Loucy (cell line): Measurements from ENCODE around the gene ANKLE2.

Experiments
- H2AFZ ChIP-seq: fragments of 200-600 bp; sonication (generic); 2 replicates; pipeline ENCODE4 v1.6.0; 2016; ENCODE audit warnings: antibody characterized with exemption, mild to moderate bottlenecking, low read length, moderate library complexity
- H3F3A ChIP-seq: fragments of 200-600 bp; 2 replicates; pipeline ENCODE4 v1.6.0; 2016; ENCODE audit warnings: antibody characterized with exemption, low read depth, mild to moderate bottlenecking
- H3K27me3 ChIP-seq: fragments of 200-600 bp; sonication (generic); 2 replicates; pipeline ENCODE4 v1.6.1; 2014; ENCODE audit warnings: low read length, mild to moderate bottlenecking; ENCODE audit not compliant: insufficient read depth, poor library complexity, severe bottlenecking
- H3K36me3 ChIP-seq: fragments of 200-600 bp; sonication (generic); 2 replicates; pipeline ENCODE4 v1.6.1; 2016; ENCODE audit warnings: low read length; ENCODE audit not compliant: insufficient read depth
- H3K4me1 ChIP-seq: fragments of 200-600 bp; sonication (generic); 2 replicates; pipeline ENCODE4 v1.5.1; 2014; ENCODE audit warnings: low read length, mild to moderate bottlenecking; ENCODE audit not compliant: insufficient read depth, poor library complexity, severe bottlenecking
- H3K4me2 ChIP-seq: fragments of 200-600 bp; sonication (generic); 2 replicates; pipeline ENCODE4 v1.6.0; 2014; ENCODE audit warnings: antibody characterized with exemption, low read length, low read depth, mild to moderate bottlenecking; ENCODE audit not compliant: poor library complexity, severe bottlenecking
- H3K4me3 ChIP-seq: fragments of 200-600 bp; sonication (generic); 2 replicates; pipeline ENCODE4 v1.5.1; 2014; ENCODE audit warnings: low read length, mild to moderate bottlenecking, mixed read lengths; ENCODE audit not compliant: poor library complexity, severe bottlenecking
- H3K79me2 ChIP-seq: fragments of 200-600 bp; sonication (generic); 2 replicates; pipeline ENCODE4 v1.6.1; 2014; ENCODE audit warnings: low read length; ENCODE audit not compliant: insufficient read depth
- H3K9ac ChIP-seq: fragments of 200-600 bp; sonication (generic); 2 replicates; pipeline ENCODE4 v1.6.0; 2014; ENCODE audit warnings: mild to moderate bottlenecking, low read depth, low read length, moderate library complexity; ENCODE audit not compliant: poor library complexity, severe bottlenecking
- H3K9me2 ChIP-seq: fragments of 200-600 bp; sonication (generic); replicated peaks from 2 replicates; pipeline ENCODE4 v1.6.1; 2016; ENCODE audit warnings: low read depth, low read length, mixed read lengths
- H3K9me3 ChIP-seq: fragments of 200-600 bp; sonication (generic); 2 replicates; pipeline ENCODE4 v1.6.1; 2014; ENCODE audit warnings: mild to moderate bottlenecking, antibody characterized with exemption, low read length, low read depth; ENCODE audit not compliant: insufficient read depth
- H4K20me1 ChIP-seq: fragments of 200-600 bp; sonication (generic); 2 replicates; pipeline ENCODE4 v1.6.0; 2014; ENCODE audit warnings: antibody characterized with exemption, low read length, mild to moderate bottlenecking; ENCODE audit not compliant: insufficient read depth, poor library complexity, severe bottlenecking
- CTCF ChIP-seq: fragments of 200-600 bp; sonication (generic); conservative IDR thresholded peaks from 2 replicates; pipeline ENCODE4 v1.5.1; 2014; ENCODE audit warnings: mild to moderate bottlenecking, antibody characterized with exemption, low read length
- EZH2phosphoT487 ChIP-seq: fragments of 200-600 bp; IDR thresholded peaks from 2 replicates; pipeline ENCODE4 v1.6.1; 2018; ENCODE audit warnings: antibody characterized with exemption, mild to moderate bottlenecking, moderate library complexity, borderline replicate concordance

Gene ANKLE2

GRCh38 chr12:132766380-132767085 is 4.9 kb upstream of the ANKLE2 start:
- Histone ChIP-seq H3K4me2 (peak overlapping the region; percentile 70), H3K79me2 (peaks cover 18% of the 10 kb centered on the region), H3K4me1 (peaks cover 74% of the 10 kb centered on the region), H2AFZ (no peak overlapping the region), H3K27me3 (no peaks in the 10 kb centered on the region), H3K9me2 (no peaks in the 10 kb centered on the region), H3K36me3 (no peaks in the 10 kb centered on the region), H3K9me3 (no peaks in the 10 kb centered on the region), H4K20me1 (no peaks in the 10 kb centered on the region), H3K4me3 (no peak overlapping the region), H3K9ac (peak overlapping the region; percentile 60), H3F3A (peaks cover 19% of the 10 kb centered on the region)
- TF ChIP-seq CTCF (no peak), EZH2phosphoT487 (no peak)

GRCh38 chr12:132765361-132765760 is 3.7 kb upstream of the ANKLE2 start:
- Histone ChIP-seq H3K9me3 (no peaks in the 10 kb centered on the region), H3F3A (peaks cover 23% of the 10 kb centered on the region), H3K4me2 (peak overlapping the region; percentile 70), H3K4me1 (peaks cover 68% of the 10 kb centered on the region), H3K9ac (peak overlapping the region; percentile 60), H3K27me3 (no peaks in the 10 kb centered on the region), H4K20me1 (peaks cover 10% of the 10 kb centered on the region), H3K4me3 (peak overlapping the region; percentile 55), H3K36me3 (no peaks in the 10 kb centered on the region), H2AFZ (no peak overlapping the region), H3K9me2 (no peaks in the 10 kb centered on the region), H3K79me2 (peaks cover 29% of the 10 kb centered on the region)
- TF ChIP-seq EZH2phosphoT487: no peak
- TF ChIP-seq CTCF: no peak

GRCh38 chr12:132764231-132764630 is 2.6 kb upstream of the ANKLE2 start:
- H3K9me2 ChIP-seq: no peaks in the 10 kb centered on the region
- TF ChIP-seq CTCF: no peak
- no peak for TF ChIP-seq EZH2phosphoT487
- H2AFZ ChIP-seq: no peak overlapping the region
- H3K36me3 ChIP-seq: no peaks in the 10 kb centered on the region
- no peak overlapping the region for H3K9ac ChIP-seq
- H3K4me2 ChIP-seq: peak overlapping the region; percentile 70
- peaks cover 40% of the 10 kb centered on the region for H3K79me2 ChIP-seq
- no peaks in the 10 kb centered on the region for H3K27me3 ChIP-seq
- peaks cover 64% of the 10 kb centered on the region for H3K4me1 ChIP-seq
- H3F3A ChIP-seq: peaks cover 23% of the 10 kb centered on the region
- peak overlapping the region; percentile 14 for H3K4me3 ChIP-seq
- H3K9me3 ChIP-seq: no peaks in the 10 kb centered on the region
- H4K20me1 ChIP-seq: peaks cover 20% of the 10 kb centered on the region
